HG02759 (cell line): Measurements from ENCODE around the gene HACD2.
A peak's percentile ranks its signal among the peaks of the same experiment; 100 is the strongest.

Experiments used
- ATAC-seq: cut with Tn5 transposase; IDR thresholded peaks from one replicate; pipeline ENCODE4 v1.9.1; 2021; ENCODE audit warnings: mild to moderate bottlenecking, moderate library complexity; ENCODE audit not compliant: unreplicated experiment

HACD2 gene

GRCh38 chr3:123449102-123449996 is 135.5 kb downstream of the HACD2 start:
- peak; percentile 45 for ATAC-seq

GRCh38 chr3:123448536-123449101 is 136.2 kb downstream of the HACD2 start, which contains the start of gene ADCY5:
ADCY5 (minus strand) TSS chr3:123449090; CDS start chr3:123448545, 545 bp downstream.
- no peak for ATAC-seq

DNA sequence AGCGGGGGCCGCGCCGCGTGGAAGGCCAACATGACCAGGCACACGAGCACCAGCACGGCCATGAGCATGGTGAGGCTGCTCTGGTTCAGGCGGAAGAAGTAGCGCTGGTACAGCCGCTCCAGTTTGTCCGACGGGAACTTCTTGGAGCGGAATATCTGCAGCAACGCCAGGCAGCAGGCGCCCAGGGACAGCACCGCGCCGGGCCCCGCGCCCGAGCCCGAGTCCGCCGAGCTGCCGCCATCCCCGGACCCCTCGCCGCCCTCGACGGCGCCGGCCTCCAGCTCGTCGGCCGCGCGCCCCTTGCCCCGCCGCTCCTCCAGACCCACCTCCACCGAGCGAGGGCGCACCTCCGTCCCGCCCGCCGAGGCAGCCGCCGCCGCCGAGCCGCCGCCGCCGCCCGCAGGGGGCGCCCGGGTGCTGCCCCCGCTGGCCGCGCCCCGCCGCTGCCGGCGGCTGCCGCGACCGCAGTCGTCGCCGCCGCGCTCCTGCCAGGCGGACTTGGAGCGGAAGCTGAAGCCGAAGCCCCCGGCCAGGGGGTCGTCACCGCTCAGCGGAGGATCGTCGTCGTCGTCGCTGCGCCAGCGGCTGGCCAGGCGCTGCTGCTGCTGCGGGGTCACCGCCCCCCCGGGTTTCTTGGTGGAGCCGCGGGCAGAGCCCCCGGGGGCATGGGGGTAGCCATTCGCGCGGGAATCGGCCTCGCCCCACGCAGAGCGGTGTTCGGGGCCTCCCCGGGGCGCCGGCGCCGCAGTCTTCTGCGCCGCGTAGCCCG is 136.9 kb downstream of the HACD2 start:
- ATAC-seq, result no peak

GRCh38 chr3:123447416-123447748 is 137.5 kb downstream of the HACD2 start:
- no peak for ATAC-seq

GRCh38 chr3:123446610-123447109 is 138.2 kb downstream of the HACD2 start:
- ATAC-seq, result no peak

DNA sequence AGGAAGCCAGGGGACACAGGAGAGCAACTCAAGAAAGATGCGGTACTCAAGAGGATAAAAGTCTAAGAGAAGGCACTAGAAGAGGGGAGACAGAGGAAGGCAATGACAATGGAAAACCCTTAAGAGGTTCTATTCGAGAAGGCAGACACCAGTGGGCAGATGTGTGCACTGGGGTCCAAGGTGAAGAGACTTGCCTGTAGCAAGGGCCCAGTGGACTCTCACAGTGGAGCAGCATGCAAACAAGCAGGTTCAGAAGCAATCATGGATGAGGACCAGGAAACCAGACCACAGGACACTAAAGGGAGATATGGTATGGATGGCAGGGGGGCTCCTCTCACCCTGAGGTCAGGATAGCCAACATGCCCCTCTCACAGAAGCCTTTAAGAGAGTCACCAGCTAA is 138.6 kb downstream of the HACD2 start:
- ATAC-seq, result no peak

DNA sequence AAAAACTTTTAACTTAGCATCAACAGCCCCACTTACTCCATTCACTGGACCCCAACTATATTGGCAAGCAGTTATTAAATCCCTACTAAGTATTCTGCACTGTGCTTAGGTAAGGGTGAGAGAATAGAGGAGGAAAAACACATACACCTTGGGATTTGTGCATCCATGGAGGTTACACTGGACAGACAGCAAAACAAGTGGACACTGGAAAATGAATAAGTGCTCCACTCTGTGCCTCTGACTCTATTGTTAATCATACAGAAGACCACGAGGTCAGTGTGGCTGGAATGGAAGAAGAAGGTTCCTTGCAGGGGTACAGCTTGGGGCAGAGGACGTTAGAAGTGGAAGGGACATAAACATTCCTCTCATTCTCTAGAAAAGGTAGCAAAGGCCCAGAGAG is 139.2 kb downstream of the HACD2 start:
- ATAC-seq, result no peak

DNA sequence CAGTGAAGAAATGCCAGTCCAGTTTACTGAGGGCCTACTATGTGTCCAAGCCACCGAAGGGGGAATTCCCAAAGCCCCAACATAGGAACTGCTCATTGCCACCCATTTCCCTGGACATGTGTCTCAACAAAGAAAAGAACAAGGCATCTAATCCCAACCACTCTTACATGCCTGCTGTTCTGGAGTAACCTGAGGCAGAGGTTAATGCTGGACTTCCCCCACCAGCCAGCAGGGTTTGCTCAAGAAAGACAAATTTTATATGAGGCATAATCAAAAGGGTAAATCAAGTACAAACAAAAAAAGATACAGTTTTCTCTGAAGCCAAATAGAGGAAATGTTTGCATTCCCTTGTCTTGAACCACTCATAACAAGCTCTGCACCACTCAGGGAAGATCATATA is 140.1 kb downstream of the HACD2 start:
- no peak for ATAC-seq

DNA sequence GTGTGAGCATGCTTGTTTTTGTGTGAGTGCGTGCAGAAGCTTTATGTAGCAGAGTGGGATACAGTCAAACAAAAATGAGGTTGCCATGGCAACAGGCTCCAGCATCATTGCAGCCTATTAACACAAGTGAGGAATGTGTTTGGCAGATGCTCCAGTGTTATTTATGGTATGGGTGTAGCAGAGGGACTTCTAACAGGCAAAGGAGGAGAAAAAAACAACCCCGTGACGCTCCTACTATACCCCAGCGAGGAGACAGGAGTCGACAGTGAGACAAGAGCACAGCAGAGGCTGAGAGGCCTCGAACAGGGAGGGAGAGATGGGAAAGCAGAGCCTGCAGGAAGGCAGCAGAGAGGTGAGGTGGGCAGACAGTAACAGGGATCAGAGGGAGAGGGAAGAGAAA is 140.8 kb downstream of the HACD2 start:
- ATAC-seq, result no peak

DNA sequence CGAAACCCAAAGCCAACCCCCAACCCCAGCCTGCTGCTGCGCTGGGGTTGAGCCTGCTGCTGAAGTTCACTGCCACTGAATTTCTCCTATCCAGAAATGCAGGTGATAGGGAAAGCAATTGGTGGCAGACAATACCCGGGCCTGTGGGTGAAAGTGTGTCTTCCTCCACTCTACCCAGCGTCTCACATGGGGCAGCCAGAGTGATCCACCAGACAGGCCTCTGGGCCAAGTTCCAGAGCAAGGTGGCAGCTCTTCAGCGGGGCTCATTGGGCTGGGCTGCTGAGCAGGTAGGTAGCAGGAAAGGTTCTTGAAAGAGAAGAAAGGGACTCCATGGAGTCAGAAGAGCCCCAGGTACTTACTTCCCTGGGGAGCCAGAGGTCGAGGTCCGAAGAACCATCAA is 141.9 kb downstream of the HACD2 start:
- no peak for ATAC-seq

DNA sequence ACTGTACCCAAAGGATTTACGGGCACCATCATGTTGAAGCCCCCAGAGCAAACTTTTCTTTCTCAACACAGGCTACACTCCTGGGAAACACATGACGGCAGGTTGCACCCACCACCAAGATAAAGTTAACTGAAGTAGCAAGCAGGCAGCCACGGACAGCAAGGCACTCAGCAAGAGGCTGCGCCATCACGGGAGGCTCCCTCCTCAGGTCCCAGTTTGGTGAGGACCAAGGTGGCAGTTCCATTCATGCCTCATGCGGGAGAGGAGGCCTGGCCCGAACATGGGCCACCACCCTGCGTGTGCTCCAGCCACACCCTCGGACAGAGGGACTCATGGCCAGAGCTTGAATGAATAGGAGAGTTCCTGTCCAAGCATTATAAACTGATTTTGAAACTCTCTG is 142.7 kb downstream of the HACD2 start:
- ATAC-seq, result no peak
